Measurements from ENCODE around the gene SI. TPM values are rescaled to one million over a fixed set of nuclear protein-coding genes. Genes with fewer than 3 reads are reported as not detected.

The SI gene
- total RNA-seq, 1 donor from 2014 or later: not detected

GRCh38 chr3:164929642-164930041 lies 148.7 kb downstream of the SI start:
- intact Hi-C loops (cut with DNase I): no loop called here
- H3K27ac ChIP-seq: no peak overlapping the region
- H3K9me3 ChIP-seq: no peaks in the 10 kb centered on the region
- no peaks in the 10 kb centered on the region for H3K4me1 ChIP-seq
- no peaks in the 10 kb centered on the region for H3K36me3 ChIP-seq
- TF ChIP-seq CTCF (IDR thresholded peaks at IDR 0.05): no peak
- TF ChIP-seq POLR2A (IDR thresholded peaks at IDR 0.05): no peak
- no peak for TF ChIP-seq POLR2AphosphoS5 (IDR thresholded peaks at IDR 0.05; ENCODE audit: insufficient read depth in 1 of 2, low read depth in 1 of 2)
- no peak for DNase-seq (ENCODE audit: extremely low spot score in 2 of 2)
- no peak overlapping the region for H3K4me3 ChIP-seq
- no peaks in the 10 kb centered on the region for H3K27me3 ChIP-seq

Small RNA genes lying within 50 kb of the gene (small RNA-seq; reads per million reads assigned to genes)
- not detected for gene RF00019

Other genes starting within 250 kb of the SI start
- gene SLITRK3, start 117.9 kb upstream of the SI start, total RNA-seq: 2.9 TPM